DMS53 treated with DMSO at 0.1 percent for 48 hours (cell line): ENCODE measurements around the gene C10orf67.
"Not testable (repeated sequence)": the region's sequence is repeated elsewhere in the genome, so short reads cannot be mapped to it uniquely, and the experiment has no call there.

ENCODE experiments used
- DNase-seq: peaks from one replicate; lab custom pipeline; 2025; ENCODE audit not compliant: unreplicated experiment; lab: John Stamatoyannopoulos, UW

The C10orf67 gene

GRCh38 chr10:23326544-23327307, 17.9 kb downstream of the C10orf67 start:
- no peak for DNase-seq

- DNase-seq: no peak
Measured at GRCh38 chr10:23325132-23325531, 19.5 kb downstream of the C10orf67 start.

GRCh38 chr10:23324351-23324750, 20.2 kb downstream of the C10orf67 start:
- no peak for DNase-seq

- no peak for DNase-seq
Measured at GRCh38 chr10:23322082-23322481, 22.5 kb downstream of the C10orf67 start.

GRCh38 chr10:23319835-23320234, 24.8 kb downstream of the C10orf67 start:
- no peak for DNase-seq

GRCh38 chr10:23318359-23318758, 26.2 kb downstream of the C10orf67 start:
- no peak for DNase-seq

GRCh38 chr10:23317416-23317815, 27.2 kb downstream of the C10orf67 start:
- DNase-seq: no peak

- no peak for DNase-seq
Measured at GRCh38 chr10:23316406-23316805, 28.2 kb downstream of the C10orf67 start.

GRCh38 chr10:23315966-23316365, 28.6 kb downstream of the C10orf67 start:
- DNase-seq: no peak

GRCh38 chr10:23314835-23315239, 29.8 kb downstream of the C10orf67 start:
- DNase-seq: peak; percentile 87

- DNase-seq: no peak
Measured at GRCh38 chr10:23311034-23311433, 33.6 kb downstream of the C10orf67 start.

GRCh38 chr10:23310404-23310803, 34.2 kb downstream of the C10orf67 start:
- DNase-seq: no peak

GRCh38 chr10:23299961-23300360, 44.6 kb downstream of the C10orf67 start:
- DNase-seq: not testable (repeated sequence)

GRCh38 chr10:23294638-23295247, 49.9 kb downstream of the C10orf67 start:
- DNase-seq: peak; percentile 22

GRCh38 chr10:23293973-23294590, 50.5 kb downstream of the C10orf67 start:
- DNase-seq: no peak

GRCh38 chr10:23293145-23293724, 51.4 kb downstream of the C10orf67 start:
- DNase-seq: peak; percentile 77

GRCh38 chr10:23291551-23292334, 52.9 kb downstream of the C10orf67 start:
- DNase-seq: peak; percentile 25

GRCh38 chr10:23284674-23285335, 59.8 kb downstream of the C10orf67 start:
- no peak for DNase-seq

- DNase-seq: no peak
Measured at GRCh38 chr10:23284155-23284554, 60.4 kb downstream of the C10orf67 start.

- DNase-seq: no peak
Measured at GRCh38 chr10:23283680-23284079, 60.9 kb downstream of the C10orf67 start.
